ENCODE measurements around the gene TFPT.
A peak's percentile ranks its signal among the peaks of the same experiment; 100 is the strongest.

The TFPT gene

GRCh38 chr19:54149021-54149812 is 33.8 kb upstream of the TFPT start:
- DNase-seq (ENCODE audit: low spot score), result no peak

GRCh38 chr19:54148158-54148557 is 32.7 kb upstream of the TFPT start:
- no peak for DNase-seq (ENCODE audit: low spot score)

GRCh38 chr19:54147676-54148075 is 32.2 kb upstream of the TFPT start:
- no peak for DNase-seq (ENCODE audit: low spot score)

GRCh38 chr19:54145541-54146158 is 30.2 kb upstream of the TFPT start:
- DNase-seq (ENCODE audit: low spot score), result no peak

- DNase-seq (ENCODE audit: low spot score), result no peak
Measured at GRCh38 chr19:54142166-54142780, 26.8 kb upstream of the TFPT start.

GRCh38 chr19:54141356-54141755 is 25.9 kb upstream of the TFPT start:
- DNase-seq (ENCODE audit: low spot score), result no peak

- no peak for DNase-seq (ENCODE audit: low spot score)
Measured at GRCh38 chr19:54138489-54139256, 23.2 kb upstream of the TFPT start.

GRCh38 chr19:54137699-54138488 is 22.4 kb upstream of the TFPT start, which contains the start of gene CNOT3:
Gene CNOT3, plus strand, starts transcription at chr19:54137762. Its CDS starts 5,217 bp downstream, at chr19:54142979.
- no peak for DNase-seq (ENCODE audit: low spot score)

- DNase-seq (ENCODE audit: low spot score), result peak; percentile 100
Measured at GRCh38 chr19:54136864-54137698, 21.6 kb upstream of the TFPT start.

GRCh38 chr19:54136086-54136863 is 20.8 kb upstream of the TFPT start:
- DNase-seq (ENCODE audit: low spot score), result no peak

- DNase-seq (ENCODE audit: low spot score), result no peak
Measured at GRCh38 chr19:54133957-54134590, 18.6 kb upstream of the TFPT start.

GRCh38 chr19:54133312-54133956 is 18.0 kb upstream of the TFPT start:
- DNase-seq (ENCODE audit: low spot score), result peak; percentile 38

GRCh38 chr19:54129617-54129996 is 14.2 kb upstream of the TFPT start:
- DNase-seq (ENCODE audit: low spot score), result no peak

- DNase-seq (ENCODE audit: low spot score), result no peak
Measured at GRCh38 chr19:54128796-54129616, 13.5 kb upstream of the TFPT start.

GRCh38 chr19:54128441-54128725 is 12.9 kb upstream of the TFPT start:
- DNase-seq (ENCODE audit: low spot score), result no peak

GRCh38 chr19:54127688-54128440 is 12.4 kb upstream of the TFPT start:
- DNase-seq (ENCODE audit: low spot score), result no peak

GRCh38 chr19:54125713-54126112 is 10.3 kb upstream of the TFPT start:
- no peak for DNase-seq (ENCODE audit: low spot score)

Measured in Ammon's horn (tissue), 1 donor.